Non-pigmented ciliary epithelial cell (primary cell): ENCODE measurements around the gene KPNA4.
A peak's percentile ranks its signal among the peaks of the same experiment; 100 is the strongest.
"Not testable (repeated sequence)": the region's sequence is repeated elsewhere in the genome, so short reads cannot be mapped to it uniquely, and the experiment has no call there.

Experiments used
- DNase-seq: peaks from one replicate; pipeline ENCODE4 v3.0.0-alpha.2; 2010; ENCODE audit warnings: low read depth

The KPNA4 gene

DNA sequence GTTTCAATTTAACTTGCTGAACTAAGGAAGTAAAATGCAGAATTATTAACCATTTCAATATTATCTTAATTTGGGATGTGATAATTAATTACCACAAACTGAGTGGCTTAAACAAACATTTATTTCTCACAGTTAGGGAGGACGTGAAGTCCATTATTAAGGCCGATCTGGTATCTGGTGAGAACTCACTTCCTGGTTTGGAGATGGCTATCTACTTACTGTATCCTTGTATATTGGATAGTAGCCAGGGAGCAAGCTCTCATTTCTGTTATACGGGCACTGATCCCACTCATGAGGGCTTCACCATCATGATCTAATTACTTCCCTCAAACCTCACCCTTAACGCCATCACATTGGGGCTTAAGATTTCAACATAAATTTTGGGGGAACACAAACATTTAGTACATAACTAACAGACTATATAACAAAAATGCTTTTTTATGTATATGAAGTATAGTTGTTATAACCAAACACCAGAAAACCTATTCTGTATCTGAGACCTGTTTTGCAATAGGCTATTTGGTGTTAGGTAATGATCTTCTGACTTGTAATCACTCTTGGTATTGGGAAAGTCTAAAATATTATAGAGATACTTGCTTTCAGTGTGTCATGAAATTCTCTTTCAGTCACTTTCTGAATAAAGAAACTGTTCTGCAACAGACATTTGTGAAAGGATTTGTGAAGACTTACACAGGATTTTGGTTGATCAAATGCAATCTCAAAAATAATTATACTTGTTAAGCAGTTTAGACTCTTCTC, 4.7 kb upstream of the KPNA4 start:
- DNase-seq: no peak

DNA sequence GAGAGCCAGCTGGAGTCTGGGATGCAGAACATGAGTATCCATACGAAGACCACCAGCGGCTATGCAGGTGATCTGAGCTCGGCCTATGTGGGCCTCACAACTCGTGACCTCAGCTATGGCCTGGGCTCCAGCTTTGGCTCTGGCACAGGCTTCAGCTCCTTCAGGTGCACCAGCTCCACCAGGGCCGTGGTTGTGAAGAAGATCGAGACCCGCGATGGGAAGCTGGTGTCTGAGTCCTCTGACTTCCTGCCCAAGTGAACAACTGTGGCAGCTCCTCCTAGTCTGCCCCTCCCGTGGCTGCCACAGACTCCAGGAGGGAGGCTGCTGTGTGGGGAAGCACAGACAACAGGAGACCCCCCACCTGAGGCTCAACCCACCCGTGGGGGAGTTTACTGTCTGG, 3.6 kb upstream of the KPNA4 start:
- no peak for DNase-seq

GRCh38 chr3:160567774-160568173, 2.4 kb upstream of the KPNA4 start:
- DNase-seq: no peak

DNA sequence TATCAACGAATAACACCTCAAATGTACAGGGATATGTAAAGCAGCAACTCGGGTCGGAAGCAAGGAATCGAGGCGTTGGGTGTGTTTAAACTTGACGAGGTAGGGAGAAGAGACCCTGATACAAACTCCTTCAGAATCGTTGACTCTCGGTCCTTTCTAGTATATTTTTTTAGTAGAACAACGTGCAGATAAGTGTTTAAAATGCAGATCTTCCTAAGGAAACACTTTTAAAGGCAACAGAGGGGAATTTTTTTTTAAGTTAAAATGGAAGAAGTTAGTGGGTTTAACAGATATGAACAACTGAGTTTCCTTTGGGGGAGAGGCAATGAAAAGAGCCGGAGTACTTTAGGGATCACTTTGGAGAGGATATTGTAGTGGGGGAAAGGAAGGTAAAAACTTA, 1.1 kb upstream of the KPNA4 start:
- no peak for DNase-seq

DNA sequence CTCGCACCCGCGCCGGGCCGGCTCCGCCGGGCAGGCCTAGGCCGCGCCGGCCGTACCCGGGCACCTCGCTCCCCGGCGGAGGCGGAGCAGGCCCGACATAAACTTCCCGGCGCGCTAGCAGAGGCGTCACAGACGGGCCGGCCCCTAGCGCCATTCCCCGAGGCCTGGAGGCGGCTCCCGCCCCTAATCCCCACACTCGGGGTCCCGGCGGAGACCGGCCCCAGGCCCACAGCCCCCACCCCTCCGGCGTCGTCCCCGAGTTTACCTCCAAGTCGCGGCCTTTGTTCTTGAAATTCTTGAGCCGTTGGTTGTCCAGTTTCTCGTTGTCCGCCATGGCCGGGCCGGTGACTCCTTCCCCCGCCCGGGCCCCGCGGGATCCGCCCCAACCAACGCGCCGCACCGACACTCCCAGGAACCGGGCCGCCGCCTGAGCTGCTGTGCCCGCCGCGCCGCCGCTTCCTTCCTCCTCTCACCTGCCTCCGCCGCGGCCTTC, 376 bp downstream of the KPNA4 start:
- DNase-seq: no peak

DNA sequence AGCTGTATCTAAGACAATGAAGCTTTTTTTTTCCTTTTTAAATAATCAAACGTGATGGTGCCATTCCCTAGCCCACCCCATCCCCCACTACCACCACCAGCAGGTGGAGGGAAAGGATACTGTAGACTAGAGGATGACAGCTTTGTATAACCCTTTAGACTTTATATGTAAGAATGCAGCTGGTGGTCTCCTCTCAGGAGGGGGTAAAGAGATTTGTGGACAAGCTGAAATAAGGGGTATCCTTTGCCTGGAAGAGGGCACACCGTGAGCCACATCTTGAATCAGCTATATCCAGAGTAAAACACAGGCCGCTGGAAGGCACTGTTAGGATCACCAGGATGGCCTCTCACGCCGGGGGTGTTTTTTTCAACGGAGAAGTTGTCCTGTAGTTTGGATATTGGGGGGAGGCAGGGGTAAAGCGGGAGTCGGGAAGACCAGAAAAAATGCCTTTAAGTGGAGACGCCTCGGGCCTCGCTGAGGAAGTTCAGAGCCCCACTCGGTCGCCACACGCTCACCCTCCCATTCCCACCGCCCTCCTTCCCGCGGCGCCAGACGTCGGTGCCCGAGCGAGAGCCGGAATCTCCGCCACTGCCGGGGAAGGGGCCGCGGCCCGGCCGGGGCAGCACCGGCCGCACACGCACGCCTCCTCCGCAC, 986 bp downstream of the KPNA4 start:
- DNase-seq: no peak

- no peak for DNase-seq
These were observed 2.4 kb downstream of the KPNA4 start for GRCh38 chr3:160562952-160563351.

GRCh38 chr3:160557571-160557970, 7.8 kb downstream of the KPNA4 start:
- no peak for DNase-seq

- no peak for DNase-seq
These were observed 9.2 kb downstream of the KPNA4 start for GRCh38 chr3:160556141-160556540.

GRCh38 chr3:160554980-160555379, 10.4 kb downstream of the KPNA4 start:
- DNase-seq: no peak

GRCh38 chr3:160553827-160554226, 11.5 kb downstream of the KPNA4 start:
- DNase-seq: no peak

DNA sequence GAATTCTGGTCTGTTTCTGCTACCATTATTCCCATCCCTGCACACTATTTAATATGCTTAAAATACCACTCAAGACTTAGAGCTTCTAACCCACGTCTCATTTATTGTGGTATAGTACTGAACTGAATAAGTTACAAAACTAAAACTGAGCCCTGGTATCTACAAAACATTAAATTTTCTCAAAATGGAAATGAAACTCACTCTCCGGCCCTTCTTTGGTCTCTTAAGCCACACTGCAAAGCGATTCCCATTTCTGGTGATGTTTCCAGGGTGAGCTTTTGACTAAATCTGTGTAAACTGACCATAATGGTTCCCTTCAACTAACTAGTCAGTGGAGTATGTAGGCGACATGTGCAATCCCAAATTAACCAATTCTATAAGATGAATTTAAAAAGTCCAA, 18.6 kb downstream of the KPNA4 start:
- DNase-seq: no peak

DNA sequence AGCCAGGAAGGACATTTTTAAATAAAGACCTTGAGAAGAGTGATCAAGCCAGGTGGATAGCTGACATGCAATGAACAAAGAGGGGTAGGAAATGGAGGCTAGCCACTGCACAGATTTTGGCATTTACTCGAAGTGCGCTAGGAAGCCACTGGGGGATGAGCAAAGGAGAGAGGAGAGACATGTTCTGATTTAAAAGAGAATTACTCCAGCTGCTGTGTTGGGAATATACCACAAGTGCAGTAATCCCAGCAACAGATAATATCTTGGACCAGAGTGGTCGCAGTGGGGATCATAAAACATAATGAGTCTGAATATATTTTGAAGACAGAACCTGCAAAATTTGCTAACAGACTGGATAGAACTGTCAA, 19.9 kb downstream of the KPNA4 start:
- DNase-seq: no peak

DNA sequence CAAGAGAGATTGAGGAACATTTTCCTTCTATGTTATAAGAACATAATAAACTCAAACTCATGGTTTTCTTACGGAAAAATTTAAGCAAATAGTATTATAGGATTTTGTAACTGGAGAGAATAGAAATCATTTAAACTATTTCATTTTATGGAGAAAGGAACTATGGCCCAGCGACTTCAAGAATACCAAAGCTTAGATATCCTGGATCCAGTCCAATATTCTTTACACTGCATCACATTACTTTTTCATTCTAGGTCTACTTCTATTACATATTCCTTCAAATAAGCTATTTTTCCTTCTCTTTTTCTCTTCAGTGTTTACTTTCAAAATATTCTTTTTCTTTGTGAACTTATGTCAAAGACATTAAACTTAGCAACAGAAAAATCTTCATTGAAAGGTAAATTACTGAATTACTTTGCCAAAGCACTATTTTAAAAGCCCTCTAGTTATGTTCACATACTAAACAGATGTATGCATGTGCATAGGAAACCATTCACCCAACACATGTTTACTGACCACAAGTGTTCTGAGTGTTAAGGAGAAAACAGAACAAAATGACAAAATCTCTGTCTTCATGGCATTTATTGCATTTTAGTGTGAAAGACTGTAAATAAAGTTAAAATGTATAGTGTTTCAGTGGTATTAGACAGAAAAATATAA, 20.4 kb downstream of the KPNA4 start:
- no peak for DNase-seq

- DNase-seq: peak; percentile 15
These were observed 24.8 kb downstream of the KPNA4 start for GRCh38 chr3:160540551-160540950.

GRCh38 chr3:160538895-160539294, 26.5 kb downstream of the KPNA4 start:
- no peak for DNase-seq

DNA sequence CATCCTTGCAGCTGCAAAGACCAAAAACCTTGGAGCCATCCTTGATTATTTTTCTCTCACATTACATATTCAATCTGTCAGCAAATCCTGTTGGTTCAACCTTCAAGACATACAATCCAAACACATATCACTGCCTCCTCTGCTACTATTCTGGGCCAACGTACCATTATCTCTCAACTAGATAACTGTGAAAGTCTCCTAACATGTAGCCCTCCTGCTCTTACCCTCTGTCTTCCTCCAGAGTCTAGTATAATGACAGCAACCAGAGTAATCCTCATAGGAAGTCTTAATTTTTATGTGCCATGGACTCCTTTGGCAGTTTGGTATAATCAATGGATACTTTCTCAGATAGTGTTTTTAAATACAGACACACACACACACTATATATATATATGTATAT, 27.6 kb downstream of the KPNA4 start:
- DNase-seq: no peak

DNA sequence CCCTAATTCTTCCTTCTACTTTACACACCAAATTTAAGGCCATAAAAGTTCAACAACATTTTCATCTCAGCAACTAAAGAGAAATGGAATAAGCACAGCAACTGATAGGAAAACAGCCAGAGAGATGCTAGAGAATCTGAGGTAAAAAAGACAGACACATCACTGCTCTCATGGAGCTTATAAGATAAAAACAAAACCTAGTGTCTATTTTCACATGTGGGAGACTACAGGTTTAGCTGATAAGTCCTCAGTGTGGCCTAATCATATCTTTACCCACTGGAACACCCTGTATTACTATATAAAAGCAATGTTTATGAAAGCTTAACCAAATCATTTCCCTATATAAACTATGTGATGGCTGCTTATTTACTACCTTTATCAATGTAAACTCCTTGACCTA, 33.0 kb downstream of the KPNA4 start:
- no peak for DNase-seq

- DNase-seq: no peak
These were observed 34.1 kb downstream of the KPNA4 start for GRCh38 chr3:160531311-160531710.

DNA sequence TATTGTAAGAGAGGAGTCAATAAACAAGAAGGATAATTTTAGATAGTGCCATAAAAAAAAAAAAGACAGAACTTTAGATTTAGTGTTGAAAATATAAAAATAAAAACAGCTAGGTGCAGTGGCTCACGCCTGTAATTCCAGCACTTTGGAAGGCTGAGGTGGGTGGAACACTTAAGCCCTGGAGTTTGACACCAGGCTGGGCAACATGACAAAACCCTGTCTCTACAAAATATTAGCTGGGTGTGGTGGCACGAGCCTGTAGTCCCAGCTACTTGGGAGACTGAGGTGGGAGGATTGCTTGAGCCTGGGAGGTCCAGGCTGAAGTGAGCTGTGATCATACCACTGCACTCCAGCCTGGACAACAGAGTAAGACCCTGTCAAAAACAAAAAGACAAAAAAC, 49.0 kb downstream of the KPNA4 start:
- DNase-seq: not testable (repeated sequence)

DNA sequence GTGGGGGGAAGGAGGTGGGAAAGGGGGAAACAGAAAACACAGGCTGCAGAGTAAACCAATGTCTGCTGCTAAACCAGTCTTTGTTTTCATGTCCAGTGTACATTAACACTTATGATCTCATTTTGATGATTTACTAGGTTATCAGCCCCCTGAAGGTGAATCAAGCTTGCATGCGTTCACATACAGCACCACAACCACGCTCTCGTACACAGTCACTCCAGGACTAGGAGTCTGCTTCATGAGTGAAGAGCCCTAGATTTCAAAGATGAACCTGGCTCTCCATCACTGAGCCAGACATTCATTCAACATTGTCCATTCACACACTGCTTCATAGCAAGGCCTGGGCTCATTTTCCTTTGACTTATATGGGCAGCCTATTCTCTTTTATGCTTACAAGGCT, 64.0 kb downstream of the KPNA4 start:
- DNase-seq: no peak

GRCh38 chr3:160498202-160498601, 67.2 kb downstream of the KPNA4 start:
- DNase-seq: no peak

- DNase-seq: no peak
These were observed 75.2 kb downstream of the KPNA4 start for GRCh38 chr3:160490166-160490565.
